GM19452 (cell line): ENCODE measurements around the gene C7orf25.
A peak's percentile ranks its signal among the peaks of the same experiment; 100 is the strongest.

Experiments used
- ATAC-seq: cut with Tn5 transposase; IDR thresholded peaks from one replicate; pipeline ENCODE4 v1.9.1; 2021; ENCODE audit not compliant: unreplicated experiment

The C7orf25 gene

GRCh38 chr7:42880392-42880791 lies 31.5 kb downstream of the C7orf25 start:
- ATAC-seq, result no peak

GRCh38 chr7:42878303-42878702 lies 33.6 kb downstream of the C7orf25 start:
- ATAC-seq, result no peak

GRCh38 chr7:42877862-42878261 lies 34.0 kb downstream of the C7orf25 start:
- ATAC-seq, result no peak

GRCh38 chr7:42876182-42877068 lies 35.4 kb downstream of the C7orf25 start:
- peak; percentile 86 for ATAC-seq

- ATAC-seq, result peak; percentile 94
Observed at GRCh38 chr7:42869131-42870020, 42.5 kb downstream of the C7orf25 start.

- ATAC-seq, result no peak
Observed at GRCh38 chr7:42868480-42868879, 43.4 kb downstream of the C7orf25 start.
